Left kidney (tissue), 2 donors: ENCODE measurements around the gene C17orf58. TPM values are rescaled to one million over a fixed set of nuclear protein-coding genes. Genes with fewer than 3 reads are reported as not detected.
"Not testable (repeated sequence)": the region's sequence is repeated elsewhere in the genome, so short reads cannot be mapped to it uniquely, and the experiment has no call there.

ENCODE experiments used
- DNase-seq: peaks from one replicate; pipeline ENCODE4 v3.0.0-alpha.2; 2013
- polyA plus RNA-seq: library from polyadenylated mRNA; unstranded; fragments of 120-200 nt; gene quantifications from one replicate; pipeline ENCODE4 v1.2.1, GENCODE V29; 2013; ENCODE audit not compliant: insufficient read length

The C17orf58 gene
- polyA plus RNA-seq, 1 donor: 17.6 TPM

- DNase-seq: not testable (repeated sequence)
These were observed 34.1 kb downstream of the C17orf58 start for GRCh38 chr17:67962156-67962555.

GRCh38 chr17:67960276-67960675 is 36.0 kb downstream of the C17orf58 start:
- not testable (repeated sequence) for DNase-seq

GRCh38 chr17:67959510-67959909 is 36.8 kb downstream of the C17orf58 start:
- no peak for DNase-seq

GRCh38 chr17:67950945-67951344 is 45.3 kb downstream of the C17orf58 start:
- DNase-seq: no peak

GRCh38 chr17:67947325-67947813 is 48.9 kb downstream of the C17orf58 start:
- DNase-seq: no peak

GRCh38 chr17:67946513-67946912 is 49.8 kb downstream of the C17orf58 start:
- no peak for DNase-seq

GRCh38 chr17:67944035-67944434 is 52.2 kb downstream of the C17orf58 start:
- no peak for DNase-seq

- no peak for DNase-seq
These were observed 53.5 kb downstream of the C17orf58 start for GRCh38 chr17:67942810-67943209.

Other genes starting within 250 kb of the C17orf58 start
- 145 TPM for gene BPTF, start 171.0 kb downstream of the C17orf58 start, polyA plus RNA-seq
- gene KPNA2, start 39.3 kb upstream of the C17orf58 start, polyA plus RNA-seq: 152 TPM